CD4-positive, alpha-beta T cell (primary cell): Measurements from ENCODE around the gene TOMM70. TPM values are rescaled to one million over a fixed set of nuclear protein-coding genes. Genes with fewer than 3 reads are reported as not detected.

Experiments used
- ATAC-seq: fragments of 200-7000 bp; cut with Tn5 transposase; one replicate; pipeline ENCODE4 v1.10.0; 2022; ENCODE audit warnings: mild to moderate bottlenecking; ENCODE audit not compliant: poor library complexity
- CTCF ChIA-PET: fragments of 350-600 bp; sonication (Branson Sonifier 250); formaldehyde crosslinking; loops from one replicate; lab custom pipeline; 2021; ENCODE audit warnings: antibody characterized with exemption, inconsistent platforms; lab: Charles Lee
- POLR2A ChIA-PET: fragments of 350-600 bp; sonication (Branson Sonifier 250); formaldehyde crosslinking; loops from one replicate; lab custom pipeline; 2021; ENCODE audit warnings: antibody characterized with exemption, inconsistent platforms; lab: Charles Lee
- DNase-seq, 14 experiments: peaks; one replicate each; pipeline ENCODE4 v3.0.0-alpha.2; 2013 to 2020; ENCODE audit warnings: mixed read lengths in 2 of 14
- H3K27ac ChIP-seq, 2 donors: one replicate each; pipeline versions ENCODE4 v1.5.1 to v1.7.0; 2013; ENCODE audit warnings: low read length in 2 of 2, low read depth in 1 of 2, mild to moderate bottlenecking in 1 of 2
- H3K27me3 ChIP-seq, 2 experiments: 1 replicate in 1 of 2; 2 replicates in 1 of 2; pipeline versions ENCODE4 v1.6.1 to v1.7.0; 2013; ENCODE audit warnings: low read length in 2 of 2, control low read depth in 1 of 2, mild to moderate bottlenecking in 1 of 2, moderate library complexity in 1 of 2; ENCODE audit not compliant: insufficient read depth in 2 of 2, control insufficient read depth in 1 of 2
- H3K36me3 ChIP-seq: one replicate; pipeline ENCODE4 v1.6.1; 2013; ENCODE audit warnings: low read length, control low read depth; ENCODE audit not compliant: insufficient read depth
- H3K4me1 ChIP-seq: one replicate; pipeline ENCODE4 v1.6.1; 2013; ENCODE audit warnings: low read length, control low read depth; ENCODE audit not compliant: insufficient read depth
- H3K4me3 ChIP-seq: one replicate; pipeline ENCODE4 v1.5.1; 2013; ENCODE audit warnings: mild to moderate bottlenecking, low read length, moderate library complexity
- H3K9me3 ChIP-seq, 2 experiments: 1 replicate in 1 of 2; 2 replicates in 1 of 2; pipeline versions ENCODE4 v1.6.1 to v1.7.0; 2013; ENCODE audit warnings: low read length in 2 of 2, mild to moderate bottlenecking in 2 of 2, control low read depth in 1 of 2, moderate library complexity in 1 of 2; ENCODE audit not compliant: control insufficient read depth in 1 of 2, insufficient read depth in 1 of 2
- H3K27ac Mint-ChIP-seq: one replicate; pipeline ENCODE4 v1.8.0; 2020; ENCODE audit warnings: mixed read lengths
- H3K27me3 Mint-ChIP-seq: one replicate; pipeline ENCODE4 v1.8.0; 2021; ENCODE audit warnings: mixed read lengths
- H3K36me3 Mint-ChIP-seq: one replicate; pipeline ENCODE4 v1.8.0; 2021; ENCODE audit warnings: low read depth, mixed read lengths
- H3K4me1 Mint-ChIP-seq: one replicate; pipeline ENCODE4 v1.8.0; 2021; ENCODE audit warnings: low read depth, mixed read lengths
- H3K4me3 Mint-ChIP-seq: one replicate; pipeline ENCODE4 v1.8.0; 2020; ENCODE audit warnings: mild to moderate bottlenecking, mixed read lengths
- H3K9me3 Mint-ChIP-seq: one replicate; pipeline ENCODE4 v1.8.0; 2020; ENCODE audit warnings: mixed read lengths
- intact Hi-C, 2 experiments: fragments of 100-400 bp; cut with DNase I in 1 of 2; cut with micrococcal nuclease in 1 of 2; formaldehyde crosslinking; loops; one replicate each; pipeline versions ENCODE4 v1.15.1 to v1.9.0; 2023 to 2025; cut with DNase I, micrococcal nuclease
- total RNA-seq, 174 experiments: library from RNA in 2 of 174; stranded (reverse) in 2 of 174; gene quantifications; one replicate each; pipeline ENCODE4 v1.2.3 and lab custom pipeline; 2021 to 2026
- TF ChIP-seq, protein P1 (sequence below): fragments of 200-600 bp; IDR thresholded peaks from one replicate; pipeline ENCODE4 v1.8.0; 2022; ENCODE audit warnings: antibody characterized with exemption, mild to moderate bottlenecking

TOMM70 gene
- total RNA-seq, 2 experiments from 2014 or later = 20.9 to 21.6 TPM

DNA sequence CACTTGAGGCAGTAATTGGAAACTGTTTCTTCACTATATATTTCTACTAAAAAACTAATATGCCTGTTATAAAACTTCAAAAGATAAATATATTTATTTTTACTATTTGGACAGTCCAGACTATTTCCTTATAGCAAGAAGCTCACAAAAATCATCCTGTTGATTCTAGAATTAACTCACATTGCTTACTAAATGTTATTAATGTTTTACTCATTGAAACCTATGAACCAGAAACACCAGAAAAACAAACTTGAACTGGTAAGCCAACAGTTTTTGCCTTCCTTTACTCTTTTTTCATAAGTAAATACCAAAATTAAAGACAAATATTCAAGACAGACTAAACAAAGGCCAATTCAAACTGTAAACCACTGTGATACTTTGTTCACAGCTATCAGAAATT lies 26.4 kb downstream of the TOMM70 start:
- no peak overlapping the region for H3K27ac Mint-ChIP-seq
- no peaks in the 10 kb centered on the region for H3K9me3 Mint-ChIP-seq
- no peak for DNase-seq
- ChIA-PET CTCF (interaction anchor here (1.2 kb wide), 1 partner anchor 31 kb away, joined by 3 read pairs; no protein-coding TSS in a partner anchor), POLR2A (interaction anchor here (0.7 to 1.4 kb wide), 3 partner anchors 18 to 41 kb away, joined by 3 to 4 read pairs (median 4); partner anchors contain the start of genes LNP1 and TOMM70)
- H3K36me3 ChIP-seq = peaks cover 67% of the 10 kb centered on the region
- H3K36me3 Mint-ChIP-seq = peaks cover 88% of the 10 kb centered on the region
- no peaks in the 10 kb centered on the region for H3K9me3 ChIP-seq
- TF ChIP-seq, protein P1, sequence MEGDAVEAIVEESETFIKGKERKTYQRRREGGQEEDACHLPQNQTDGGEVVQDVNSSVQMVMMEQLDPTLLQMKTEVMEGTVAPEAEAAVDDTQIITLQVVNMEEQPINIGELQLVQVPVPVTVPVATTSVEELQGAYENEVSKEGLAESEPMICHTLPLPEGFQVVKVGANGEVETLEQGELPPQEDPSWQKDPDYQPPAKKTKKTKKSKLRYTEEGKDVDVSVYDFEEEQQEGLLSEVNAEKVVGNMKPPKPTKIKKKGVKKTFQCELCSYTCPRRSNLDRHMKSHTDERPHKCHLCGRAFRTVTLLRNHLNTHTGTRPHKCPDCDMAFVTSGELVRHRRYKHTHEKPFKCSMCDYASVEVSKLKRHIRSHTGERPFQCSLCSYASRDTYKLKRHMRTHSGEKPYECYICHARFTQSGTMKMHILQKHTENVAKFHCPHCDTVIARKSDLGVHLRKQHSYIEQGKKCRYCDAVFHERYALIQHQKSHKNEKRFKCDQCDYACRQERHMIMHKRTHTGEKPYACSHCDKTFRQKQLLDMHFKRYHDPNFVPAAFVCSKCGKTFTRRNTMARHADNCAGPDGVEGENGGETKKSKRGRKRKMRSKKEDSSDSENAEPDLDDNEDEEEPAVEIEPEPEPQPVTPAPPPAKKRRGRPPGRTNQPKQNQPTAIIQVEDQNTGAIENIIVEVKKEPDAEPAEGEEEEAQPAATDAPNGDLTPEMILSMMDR = no peak
- H3K4me3 ChIP-seq = no peak overlapping the region
- no peaks in the 10 kb centered on the region for H3K27me3 Mint-ChIP-seq
- intact Hi-C loops = no loop called here
- no peaks in the 10 kb centered on the region for H3K27me3 ChIP-seq
- no peaks in the 10 kb centered on the region for H3K4me1 Mint-ChIP-seq
- H3K4me1 ChIP-seq = no peaks in the 10 kb centered on the region
- no peak for ATAC-seq
- H3K27ac ChIP-seq = no peak overlapping the region
- no peak overlapping the region for H3K4me3 Mint-ChIP-seq

DNA sequence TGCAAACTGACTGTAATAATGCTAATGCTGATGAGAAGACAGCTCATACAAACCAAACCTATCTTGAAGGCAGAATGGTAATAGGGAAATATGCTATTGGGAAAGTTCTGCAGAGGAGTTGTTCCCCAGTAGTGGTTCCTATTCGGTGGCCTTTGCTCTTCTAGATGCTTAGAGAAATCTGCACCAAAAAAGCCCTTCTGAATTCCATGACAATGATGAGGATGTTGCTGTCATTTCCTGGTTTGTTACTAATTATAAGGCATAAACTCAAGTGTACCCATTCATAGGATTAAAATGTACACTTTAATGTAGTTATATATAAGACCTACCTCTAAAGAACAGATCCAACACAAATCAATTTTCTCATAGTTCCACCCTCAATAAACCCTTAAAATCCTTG lies 30.1 kb downstream of the TOMM70 start:
- intact Hi-C loops = no loop called here
- ChIA-PET POLR2A (no interaction called here), CTCF (no interaction called here)

DNA sequence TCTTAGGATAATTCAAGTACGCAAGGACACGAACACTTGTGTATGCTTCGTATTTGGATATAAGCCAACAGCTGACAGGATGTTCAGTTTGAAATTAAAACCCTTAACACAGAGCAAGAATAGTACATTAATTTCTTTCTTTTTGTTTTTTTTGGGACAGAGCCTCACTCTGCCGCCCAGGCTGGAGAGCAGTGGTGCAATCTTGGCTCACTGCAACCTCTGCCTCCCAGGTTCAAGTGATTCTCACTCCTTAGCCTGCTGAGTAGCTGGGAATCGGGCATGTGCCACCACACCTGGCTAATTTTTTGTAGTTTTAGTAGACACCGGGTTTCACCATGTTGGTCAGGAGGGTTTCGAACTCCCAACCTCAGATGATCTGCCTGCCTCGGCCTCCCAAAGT lies 32.4 kb downstream of the TOMM70 start:
- intact Hi-C loops = no loop called here
- no peak for ATAC-seq
- no peaks in the 10 kb centered on the region for H3K4me1 Mint-ChIP-seq
- H3K4me3 Mint-ChIP-seq = no peak overlapping the region
- H3K36me3 ChIP-seq = peaks cover 70% of the 10 kb centered on the region
- H3K36me3 Mint-ChIP-seq = peaks cover 92% of the 10 kb centered on the region
- no peak overlapping the region for H3K27ac Mint-ChIP-seq
- POLR2A ChIA-PET = interaction anchor here (1.1 kb wide), 1 partner anchor 10 kb away, joined by 3 read pairs; no protein-coding TSS in a partner anchor
- no peaks in the 10 kb centered on the region for H3K4me1 ChIP-seq
- H3K27ac ChIP-seq = no peak overlapping the region
- CTCF ChIA-PET = no interaction called here
- no peaks in the 10 kb centered on the region for H3K9me3 Mint-ChIP-seq
- H3K4me3 ChIP-seq = no peak overlapping the region
- no peaks in the 10 kb centered on the region for H3K27me3 ChIP-seq
- no peaks in the 10 kb centered on the region for H3K9me3 ChIP-seq
- TF ChIP-seq, protein P1 = no peak
- no peaks in the 10 kb centered on the region for H3K27me3 Mint-ChIP-seq
- no peak for DNase-seq

More for the DNA sequence above, 30.1 kb downstream of the TOMM70 start:
- H3K4me3 Mint-ChIP-seq = no peak overlapping the region
- H3K9me3 Mint-ChIP-seq = no peaks in the 10 kb centered on the region
- H3K27me3 Mint-ChIP-seq = no peaks in the 10 kb centered on the region
- no peaks in the 10 kb centered on the region for H3K9me3 ChIP-seq
- no peak overlapping the region for H3K4me3 ChIP-seq
- no peak overlapping the region for H3K27ac Mint-ChIP-seq
- no peak for DNase-seq
- peaks cover 72% of the 10 kb centered on the region for H3K36me3 ChIP-seq
- TF ChIP-seq, protein P1 = no peak
- H3K4me1 ChIP-seq = no peaks in the 10 kb centered on the region
- H3K27ac ChIP-seq = no peak overlapping the region
- no peaks in the 10 kb centered on the region for H3K4me1 Mint-ChIP-seq
- peaks cover 90% of the 10 kb centered on the region for H3K36me3 Mint-ChIP-seq
- no peak for ATAC-seq
- no peaks in the 10 kb centered on the region for H3K27me3 ChIP-seq
